Measurements from ENCODE around the gene TSC2. TPM values are rescaled to one million over a fixed set of nuclear protein-coding genes. Genes with fewer than 3 reads are reported as not detected.
A peak's percentile ranks its signal among the peaks of the same experiment; 100 is the strongest.

Gene TSC2
- polyA plus RNA-seq, 2 donors = 31.1 to 66.6 TPM

DNA sequence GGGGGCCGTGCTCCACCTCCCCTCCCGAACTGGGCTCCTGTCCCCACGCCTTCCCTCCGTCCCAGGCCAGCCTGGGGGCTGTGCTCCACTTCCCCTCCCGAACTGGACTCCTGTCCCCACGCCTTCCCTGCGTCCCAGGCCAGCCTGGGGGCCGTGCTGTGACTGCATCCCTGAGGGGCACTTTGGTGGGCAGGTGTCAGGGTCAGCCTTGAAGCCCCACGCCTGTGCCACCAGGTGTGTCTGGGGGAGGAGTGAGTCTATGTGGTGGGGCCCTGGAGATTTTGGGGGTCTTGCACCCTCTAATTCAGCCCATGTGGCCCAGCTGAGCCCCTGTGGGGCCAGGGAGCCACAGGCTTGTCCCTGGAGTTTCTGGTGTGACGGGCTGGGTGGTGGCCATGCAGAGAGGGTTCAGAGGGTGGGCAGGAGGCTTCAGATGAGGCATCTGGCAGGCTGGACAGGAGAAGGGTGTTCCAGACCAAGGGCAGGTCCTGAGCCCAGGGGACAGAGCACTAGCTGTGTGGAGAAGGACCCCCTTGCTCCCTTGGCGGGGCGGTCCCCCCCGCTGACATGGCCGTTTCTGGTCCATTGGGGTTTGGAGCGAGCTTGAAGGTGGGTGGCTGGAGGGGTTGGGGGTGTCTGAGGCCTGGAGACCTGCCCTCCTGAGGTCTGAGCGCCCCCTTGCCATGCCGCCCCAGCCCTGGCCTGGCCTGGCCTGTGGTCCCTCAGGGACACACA lies 12.9 kb upstream of the TSC2 start:
- Histone ChIP-seq H3K4me1 (ENCODE audit: control insufficient read depth in 2 of 2, insufficient read depth in 2 of 2, low read length in 1 of 2) (peaks cover 5 to 17% of the 10 kb centered on the region in 2 donors), H3K27me3 (ENCODE audit: control insufficient read depth in 1 of 2, insufficient read depth in 2 of 2, low read length in 2 of 2) (no peaks in the 10 kb centered on the region), H3K9me3 (ENCODE audit: control insufficient read depth in 2 of 2, insufficient read depth in 1 of 2, low read depth in 1 of 2, low read length in 1 of 2) (no peaks in the 10 kb centered on the region), H3K36me3 (ENCODE audit: control insufficient read depth in 2 of 2, insufficient read depth in 2 of 2, low read length in 1 of 2) (peaks cover 0 to 7% of the 10 kb centered on the region in 2 donors), H3K27ac (ENCODE audit: low read depth in 2 of 2, low read length in 1 of 2) (peak overlapping the region; percentile 78 to 79), H3K4me3 (ENCODE audit: low read depth in 1 of 2, low read length in 2 of 2) (no peak overlapping the region)
- WGBS, 2 donors = 77 to 85% methylated on average over 15 to 17 of the region's 17 CpGs

DNA sequence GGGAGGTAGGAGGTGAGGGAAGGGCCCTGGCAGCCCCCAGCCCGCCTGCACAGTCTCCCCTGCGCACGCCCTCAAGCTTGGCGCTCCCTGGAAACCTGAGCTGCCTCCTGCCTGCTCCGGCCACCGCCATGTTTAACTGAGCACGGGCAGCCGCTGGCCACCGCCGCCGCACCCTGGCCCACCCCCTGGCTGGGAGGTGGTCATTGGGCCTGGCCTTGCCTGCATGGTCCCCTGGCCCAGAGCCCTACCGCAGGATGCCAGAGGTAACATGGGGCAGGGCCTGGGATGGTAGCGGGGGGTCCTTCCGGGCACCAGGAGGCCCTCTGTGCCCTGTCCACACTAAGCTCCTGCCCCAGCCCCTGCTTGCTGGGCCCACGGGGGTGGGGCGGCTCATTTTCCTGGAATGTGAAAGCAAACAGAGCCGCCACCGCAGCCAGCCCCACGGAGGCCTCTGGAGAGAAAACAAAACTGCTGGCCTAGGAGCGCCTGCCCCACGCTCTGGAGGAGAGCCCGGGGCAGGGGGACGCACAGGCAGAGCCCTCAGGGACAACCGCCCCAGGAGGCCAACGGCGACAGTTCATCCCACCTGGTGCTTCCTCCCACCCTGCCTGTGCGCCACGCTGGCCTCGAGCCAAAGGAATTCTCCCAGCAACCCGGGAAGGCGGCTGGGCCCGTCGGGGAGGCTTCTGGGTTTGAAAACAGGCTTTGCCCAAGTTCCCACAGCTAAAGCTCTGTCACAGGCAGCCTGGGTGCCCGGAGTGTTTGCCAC lies 12.2 kb upstream of the TSC2 start:
- 44% methylated on average over 32 to 34 of the region's 34 CpGs for WGBS, 2 donors
- H3K4me3 ChIP-seq (ENCODE audit: low read depth in 1 of 2, low read length in 2 of 2) = peak overlapping the region in 1 of 2 donors; percentile 0
- peak overlapping the region; percentile 78 to 79 for H3K27ac ChIP-seq (ENCODE audit: low read depth in 2 of 2, low read length in 1 of 2)
- H3K9me3 ChIP-seq (ENCODE audit: control insufficient read depth in 2 of 2, insufficient read depth in 1 of 2, low read depth in 1 of 2, low read length in 1 of 2) = no peaks in the 10 kb centered on the region
- H3K4me1 ChIP-seq (ENCODE audit: control insufficient read depth in 2 of 2, insufficient read depth in 2 of 2, low read length in 1 of 2) = peaks cover 7 to 23% of the 10 kb centered on the region in 2 donors
- H3K27me3 ChIP-seq (ENCODE audit: control insufficient read depth in 1 of 2, insufficient read depth in 2 of 2, low read length in 2 of 2) = no peaks in the 10 kb centered on the region
- H3K36me3 ChIP-seq (ENCODE audit: control insufficient read depth in 2 of 2, insufficient read depth in 2 of 2, low read length in 1 of 2) = peaks cover 0 to 7% of the 10 kb centered on the region in 2 donors

DNA sequence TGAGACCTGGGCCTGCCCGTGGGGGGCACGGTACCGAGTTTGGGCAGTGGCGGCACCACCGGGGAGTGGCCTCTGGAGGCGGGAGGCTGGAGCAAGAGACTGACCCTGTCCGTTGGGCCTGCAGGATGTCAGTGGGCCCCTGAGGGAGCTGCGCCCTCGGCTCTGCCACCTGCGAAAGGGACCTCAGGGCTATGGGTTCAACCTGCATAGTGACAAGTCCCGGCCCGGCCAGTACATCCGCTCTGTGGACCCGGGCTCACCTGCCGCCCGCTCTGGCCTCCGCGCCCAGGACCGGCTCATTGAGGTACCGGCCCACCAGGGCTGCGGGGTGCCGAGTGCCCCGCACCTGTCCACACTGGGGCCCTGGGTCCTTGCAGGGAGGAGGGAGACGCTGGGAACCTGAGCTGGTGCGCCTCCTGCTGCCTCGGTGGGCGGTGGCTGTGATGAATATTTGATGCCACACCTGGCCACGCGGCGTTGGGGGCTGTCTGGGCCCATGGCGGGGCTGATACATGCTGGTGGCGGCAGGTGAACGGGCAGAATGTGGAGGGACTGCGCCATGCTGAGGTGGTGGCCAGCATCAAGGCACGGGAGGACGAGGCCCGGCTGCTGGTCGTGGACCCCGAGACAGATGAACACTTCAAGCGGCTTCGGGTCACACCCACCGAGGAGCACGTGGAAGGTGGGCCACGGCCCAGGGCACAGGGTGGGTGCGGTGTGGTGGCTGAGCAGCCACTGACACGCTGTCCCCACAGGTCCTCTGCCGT lies 11.4 kb upstream of the TSC2 start:
- 82 to 84% methylated on average over 47 of the region's 47 CpGs for WGBS, 2 donors
- H3K4me3 ChIP-seq (ENCODE audit: low read depth in 1 of 2, low read length in 2 of 2) = no peak overlapping the region

DNA sequence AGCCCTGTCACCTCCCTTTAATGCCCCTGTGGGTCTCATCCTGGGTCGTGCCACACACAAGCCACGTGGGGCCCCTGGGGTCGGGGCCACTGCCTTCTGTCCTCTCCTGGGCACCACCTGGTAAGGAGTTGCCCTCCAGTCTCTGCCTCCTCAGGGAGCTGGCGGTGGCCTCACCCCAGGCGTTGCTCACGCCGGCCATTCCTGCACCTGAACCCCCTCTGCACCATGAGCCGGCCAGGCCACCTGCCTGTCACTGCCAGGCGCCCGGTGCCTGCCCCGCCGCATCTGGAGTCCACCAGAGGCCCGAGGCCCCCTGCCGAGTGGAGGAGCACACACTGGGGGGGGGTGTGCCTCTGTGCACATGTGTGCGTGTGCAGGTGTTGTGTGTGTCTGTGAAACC lies 10.7 kb upstream of the TSC2 start:
- Histone ChIP-seq H3K27ac (ENCODE audit: low read depth in 2 of 2, low read length in 1 of 2) (peak overlapping the region in 1 of 2 donors; percentile 78), H3K27me3 (ENCODE audit: control insufficient read depth in 1 of 2, insufficient read depth in 2 of 2, low read length in 2 of 2) (no peaks in the 10 kb centered on the region), H3K4me1 (ENCODE audit: control insufficient read depth in 2 of 2, insufficient read depth in 2 of 2, low read length in 1 of 2) (peaks cover 7 to 30% of the 10 kb centered on the region in 2 donors), H3K36me3 (ENCODE audit: control insufficient read depth in 2 of 2, insufficient read depth in 2 of 2, low read length in 1 of 2) (peaks cover 0 to 7% of the 10 kb centered on the region in 2 donors), H3K9me3 (ENCODE audit: control insufficient read depth in 2 of 2, insufficient read depth in 1 of 2, low read depth in 1 of 2, low read length in 1 of 2) (no peaks in the 10 kb centered on the region), H3K4me3 (ENCODE audit: low read depth in 1 of 2, low read length in 2 of 2) (no peak overlapping the region)
- WGBS, 2 donors = 88 to 90% methylated on average over 15 of the region's 15 CpGs

More for the DNA sequence above, 11.4 kb upstream of the TSC2 start:
- H3K27ac ChIP-seq (ENCODE audit: low read depth in 2 of 2, low read length in 1 of 2) = peak overlapping the region; percentile 78 to 79
- H3K27me3 ChIP-seq (ENCODE audit: control insufficient read depth in 1 of 2, insufficient read depth in 2 of 2, low read length in 2 of 2) = no peaks in the 10 kb centered on the region
- no peaks in the 10 kb centered on the region for H3K9me3 ChIP-seq (ENCODE audit: control insufficient read depth in 2 of 2, insufficient read depth in 1 of 2, low read depth in 1 of 2, low read length in 1 of 2)
- peaks cover 0 to 7% of the 10 kb centered on the region in 2 donors for H3K36me3 ChIP-seq (ENCODE audit: control insufficient read depth in 2 of 2, insufficient read depth in 2 of 2, low read length in 1 of 2)
- H3K4me1 ChIP-seq (ENCODE audit: control insufficient read depth in 2 of 2, insufficient read depth in 2 of 2, low read length in 1 of 2) = peaks cover 7 to 27% of the 10 kb centered on the region in 2 donors

DNA sequence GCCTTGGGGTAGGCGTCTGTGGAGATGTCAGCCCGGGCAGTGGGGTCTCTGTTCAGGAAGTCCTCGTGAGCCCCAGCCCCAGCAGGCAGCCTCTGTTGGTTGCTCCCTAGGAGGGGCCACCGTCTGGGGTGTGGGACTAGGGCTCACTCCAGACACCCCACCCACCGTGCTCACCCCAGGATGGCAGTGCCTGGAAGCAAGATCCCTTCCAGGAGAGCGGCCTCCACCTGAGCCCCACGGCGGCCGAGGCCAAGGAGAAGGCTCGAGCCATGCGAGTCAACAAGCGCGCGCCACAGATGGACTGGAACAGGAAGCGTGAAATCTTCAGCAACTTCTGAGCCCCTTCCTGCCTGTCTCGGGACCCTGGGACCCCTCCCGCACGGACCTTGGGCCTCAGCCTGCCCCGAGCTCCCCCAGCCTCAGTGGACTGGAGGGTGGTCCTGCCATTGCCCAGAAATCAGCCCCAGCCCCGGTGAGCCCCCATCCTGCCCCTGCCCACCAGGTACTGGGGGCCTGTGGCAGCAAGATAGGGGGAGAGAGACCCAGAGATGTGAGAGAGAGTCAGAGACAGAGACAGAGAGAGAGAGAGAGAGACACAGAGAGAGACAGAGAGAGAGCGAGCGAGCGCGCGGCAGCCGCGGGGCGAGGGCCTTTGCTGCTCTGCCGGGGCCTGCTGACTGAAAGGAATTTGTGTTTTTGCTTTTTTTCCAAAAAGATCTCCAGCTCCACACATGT lies 10.0 kb upstream of the TSC2 start:
- Histone ChIP-seq H3K4me3 (ENCODE audit: low read depth in 1 of 2, low read length in 2 of 2) (no peak overlapping the region), H3K4me1 (ENCODE audit: control insufficient read depth in 2 of 2, insufficient read depth in 2 of 2, low read length in 1 of 2) (peaks cover 7 to 33% of the 10 kb centered on the region in 2 donors), H3K27me3 (ENCODE audit: control insufficient read depth in 1 of 2, insufficient read depth in 2 of 2, low read length in 2 of 2) (no peaks in the 10 kb centered on the region), H3K9me3 (ENCODE audit: control insufficient read depth in 2 of 2, insufficient read depth in 1 of 2, low read depth in 1 of 2, low read length in 1 of 2) (no peaks in the 10 kb centered on the region), H3K36me3 (ENCODE audit: control insufficient read depth in 2 of 2, insufficient read depth in 2 of 2, low read length in 1 of 2) (peaks cover 0 to 7% of the 10 kb centered on the region in 2 donors), H3K27ac (ENCODE audit: low read depth in 2 of 2, low read length in 1 of 2) (peak overlapping the region; percentile 5 to 27)
- 80 to 82% methylated on average over 29 of the region's 29 CpGs for WGBS, 2 donors

DNA sequence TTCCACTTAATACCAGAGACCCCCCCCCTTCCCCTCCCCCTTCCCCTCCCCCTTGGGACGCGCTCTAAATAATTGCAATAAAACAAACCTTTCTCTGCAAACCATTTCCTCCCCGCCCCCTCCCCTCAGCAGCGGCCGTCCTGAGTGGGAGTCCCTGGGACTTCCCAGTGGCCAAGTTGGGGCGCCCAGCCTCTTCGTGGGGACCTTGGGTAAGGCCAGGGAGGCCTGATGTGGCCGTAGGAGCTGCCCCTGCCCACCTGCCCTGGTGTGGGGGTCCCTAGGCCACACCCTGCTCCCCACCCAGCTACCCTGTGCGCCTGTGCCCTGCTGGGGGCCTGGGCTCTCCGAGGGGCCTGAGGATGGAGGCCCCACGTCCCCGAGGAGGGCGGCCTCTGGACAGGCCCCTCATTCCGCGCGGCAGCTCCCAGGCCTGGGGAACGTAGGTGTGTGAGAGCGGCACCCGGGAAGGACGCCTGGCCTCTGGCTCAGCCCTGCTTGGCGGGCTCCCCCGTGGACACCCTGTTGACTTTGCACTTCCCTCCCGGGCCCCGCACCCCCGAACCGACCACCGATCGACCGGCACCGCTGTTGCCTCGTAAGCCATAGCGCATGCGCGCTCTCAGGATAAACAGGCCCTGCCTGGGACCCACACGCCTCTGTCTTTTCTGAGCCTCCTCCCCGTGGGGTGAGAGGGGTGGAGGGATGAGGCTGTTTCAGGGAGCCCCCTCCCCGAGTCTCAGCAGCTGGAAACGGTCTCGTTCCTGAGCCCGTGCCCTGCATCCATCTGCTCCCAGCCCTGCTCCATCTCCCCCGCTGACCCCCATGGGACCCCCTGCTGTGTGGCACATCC lies 9.2 kb upstream of the TSC2 start:
- WGBS, 2 donors = 66 to 67% methylated on average over 32 to 41 of the region's 41 CpGs
- Histone ChIP-seq H3K27me3 (ENCODE audit: control insufficient read depth in 1 of 2, insufficient read depth in 2 of 2, low read length in 2 of 2) (no peaks in the 10 kb centered on the region), H3K36me3 (ENCODE audit: control insufficient read depth in 2 of 2, insufficient read depth in 2 of 2, low read length in 1 of 2) (peaks cover 0 to 7% of the 10 kb centered on the region in 2 donors), H3K4me3 (ENCODE audit: low read depth in 1 of 2, low read length in 2 of 2) (no peak overlapping the region), H3K9me3 (ENCODE audit: control insufficient read depth in 2 of 2, insufficient read depth in 1 of 2, low read depth in 1 of 2, low read length in 1 of 2) (no peaks in the 10 kb centered on the region), H3K4me1 (ENCODE audit: control insufficient read depth in 2 of 2, insufficient read depth in 2 of 2, low read length in 1 of 2) (peaks cover 7 to 39% of the 10 kb centered on the region in 2 donors), H3K27ac (ENCODE audit: low read depth in 2 of 2, low read length in 1 of 2) (peak overlapping the region; percentile 76 to 86)

DNA sequence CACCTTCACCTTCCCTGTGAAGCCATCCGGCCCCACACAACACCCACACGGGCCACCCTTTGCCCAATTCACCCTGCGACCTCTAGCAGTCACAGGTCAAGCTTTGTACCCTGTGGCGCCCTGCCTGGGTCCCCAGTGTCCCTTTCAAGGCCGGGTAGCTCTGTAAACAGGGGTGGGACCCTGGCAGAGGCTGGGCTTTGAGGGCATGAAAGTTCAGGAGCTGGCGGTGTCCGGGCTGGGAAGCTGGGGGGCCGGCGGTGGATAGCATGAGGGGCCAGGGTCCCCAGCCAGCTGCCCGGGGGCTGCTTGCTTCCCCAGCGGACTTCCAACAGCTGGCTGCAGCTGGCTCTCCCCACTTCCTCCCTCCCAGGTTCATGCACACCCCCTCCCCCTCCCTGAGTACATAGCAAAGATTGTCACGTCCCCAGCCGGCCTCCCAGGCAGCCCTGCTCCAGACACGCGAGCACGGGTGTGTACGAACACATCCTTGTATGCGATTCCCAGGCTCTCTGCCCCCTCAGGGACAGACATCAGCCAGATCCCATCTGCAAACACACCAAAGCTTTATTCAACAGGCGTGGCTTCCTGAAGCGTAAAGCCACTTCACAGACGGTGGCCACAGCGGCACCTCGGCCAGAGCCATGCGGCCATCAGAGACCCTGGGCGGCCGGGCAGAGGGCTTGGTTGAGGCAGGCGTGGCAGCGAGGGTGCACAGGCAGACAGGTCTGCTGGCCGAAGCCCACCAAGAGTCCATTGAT lies 8.3 kb upstream of the TSC2 start:
- WGBS, 2 donors = 56 to 57% methylated on average over 29 of the region's 29 CpGs
- Histone ChIP-seq H3K27ac (ENCODE audit: low read depth in 2 of 2, low read length in 1 of 2) (peak overlapping the region; percentile 82 to 86), H3K4me3 (ENCODE audit: low read depth in 1 of 2, low read length in 2 of 2) (no peak overlapping the region), H3K9me3 (ENCODE audit: control insufficient read depth in 2 of 2, insufficient read depth in 1 of 2, low read depth in 1 of 2, low read length in 1 of 2) (no peaks in the 10 kb centered on the region), H3K27me3 (ENCODE audit: control insufficient read depth in 1 of 2, insufficient read depth in 2 of 2, low read length in 2 of 2) (no peaks in the 10 kb centered on the region), H3K4me1 (ENCODE audit: control insufficient read depth in 2 of 2, insufficient read depth in 2 of 2, low read length in 1 of 2) (peaks cover 7 to 46% of the 10 kb centered on the region in 2 donors), H3K36me3 (ENCODE audit: control insufficient read depth in 2 of 2, insufficient read depth in 2 of 2, low read length in 1 of 2) (peaks cover 0 to 7% of the 10 kb centered on the region in 2 donors)

Data from esophagus (tissue), 2 donors.